HAP-1 (cell line): ENCODE results near the gene ZBTB5.
A peak's percentile ranks its signal among the peaks of the same experiment; 100 is the strongest.
"Not testable (repeated sequence)": the region's sequence is repeated elsewhere in the genome, so short reads cannot be mapped to it uniquely, and the experiment has no call there.

Experiments used
- DNase-seq, 2 experiments: peaks; one replicate each; pipeline ENCODE4 v3.0.0-alpha.2; 2016 to 2020; ENCODE audit warnings: low spot score in 2 of 2
- H3K27me3 ChIP-seq: fragments of 250-450 bp; sonication (Bioruptor Pico); 2 replicates; pipeline ENCODE4 v1.5.1; 2020; ENCODE audit warnings: low read depth, mild to moderate bottlenecking, moderate library complexity
- H3K36me3 ChIP-seq: fragments of 250-450 bp; sonication (Bioruptor Pico); replicated peaks from 2 replicates; pipeline ENCODE4 v1.5.1; 2020; ENCODE audit warnings: mild to moderate bottlenecking
- H3K4me1 ChIP-seq: fragments of 250-450 bp; sonication (Bioruptor Pico); 2 replicates; pipeline ENCODE4 v1.5.1; 2020; ENCODE audit warnings: mild to moderate bottlenecking
- H3K4me3 ChIP-seq: fragments of 250-450 bp; sonication (Bioruptor Pico); 2 replicates; pipeline ENCODE4 v1.5.1; 2020; ENCODE audit warnings: mild to moderate bottlenecking, moderate library complexity
- H3K9me3 ChIP-seq: fragments of 250-450 bp; sonication (Bioruptor Pico); 2 replicates; pipeline ENCODE4 v1.5.1; 2020; ENCODE audit warnings: mild to moderate bottlenecking, moderate library complexity
- in situ Hi-C: fragments of 300-500 bp; cut with MboI; formaldehyde crosslinking; loops from 3 replicates; pipeline ENCODE4 v1.14.3; 2020; ENCODE audit warnings: low sequenced_read_pairs, inconsistent platforms, mixed read lengths

ZBTB5 gene

DNA sequence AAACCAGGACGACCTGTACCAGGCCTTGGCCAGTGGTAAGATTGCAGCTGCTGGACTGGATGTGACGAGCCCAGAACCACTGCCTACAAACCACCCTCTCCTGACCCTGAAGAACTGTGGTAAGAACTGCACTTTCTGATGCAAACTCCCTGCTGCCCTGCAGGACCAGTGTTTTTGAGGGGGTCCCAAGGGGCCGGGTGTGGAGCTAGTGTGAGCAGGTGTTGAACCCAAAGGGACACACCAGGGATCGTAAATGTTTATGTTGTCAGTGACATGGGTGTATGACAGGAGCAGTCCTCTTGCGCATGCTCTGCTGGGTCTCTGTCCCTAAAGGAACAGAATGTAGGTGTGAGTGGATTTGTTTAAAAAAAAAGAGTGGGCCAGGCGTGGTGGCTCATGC lies 33.2 kb downstream of the ZBTB5 start:
- H3K36me3 ChIP-seq, result peaks cover 86% of the 10 kb centered on the region
- no peaks in the 10 kb centered on the region for H3K4me1 ChIP-seq
- in situ Hi-C loops, result no loop called here
- no peak for DNase-seq
- H3K27me3 ChIP-seq, result no peaks in the 10 kb centered on the region
- H3K4me3 ChIP-seq, result no peak overlapping the region
- no peaks in the 10 kb centered on the region for H3K9me3 ChIP-seq

DNA sequence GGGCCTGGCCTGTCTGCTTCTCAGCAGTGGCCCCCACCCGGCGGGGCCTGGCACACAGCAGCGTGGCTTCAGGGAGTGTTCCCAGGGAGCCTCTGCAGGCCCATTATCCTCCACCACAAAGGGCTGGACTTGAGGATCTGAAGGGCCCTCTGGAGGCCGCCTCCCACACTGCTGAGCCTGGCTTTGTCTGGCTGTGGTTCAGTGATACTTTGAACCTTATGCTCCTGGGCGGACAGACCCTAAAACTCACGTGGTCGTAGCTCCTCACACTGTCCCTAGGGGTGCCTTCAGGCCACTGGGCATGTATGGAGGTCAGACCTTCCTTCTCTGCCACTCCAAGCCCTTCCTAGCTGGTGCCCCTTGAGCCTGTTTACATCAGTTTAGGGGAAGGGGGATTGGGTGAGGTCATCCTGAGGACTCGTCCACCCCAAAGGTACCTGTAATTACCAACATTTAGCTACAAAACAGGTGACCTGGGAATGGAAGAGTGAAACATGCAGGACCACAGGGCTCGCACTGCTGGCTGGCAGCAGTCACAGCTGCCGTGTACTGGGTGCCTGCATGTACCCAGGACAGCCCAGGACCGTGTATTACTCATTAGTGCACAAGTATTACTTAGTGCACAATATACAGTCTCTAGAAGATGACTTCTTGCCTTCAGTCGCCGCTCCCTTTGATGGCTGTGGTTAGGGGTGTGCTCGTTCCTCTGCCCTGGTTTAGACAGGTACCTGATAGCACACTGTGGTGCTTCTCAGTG lies 34.2 kb downstream of the ZBTB5 start:
- in situ Hi-C loops, result no loop called here
- no peak overlapping the region for H3K4me3 ChIP-seq
- DNase-seq, result peak in 1 of 2 experiments; percentile 49
- no peaks in the 10 kb centered on the region for H3K9me3 ChIP-seq
- peaks cover 89% of the 10 kb centered on the region for H3K36me3 ChIP-seq
- no peaks in the 10 kb centered on the region for H3K4me1 ChIP-seq
- no peaks in the 10 kb centered on the region for H3K27me3 ChIP-seq

DNA sequence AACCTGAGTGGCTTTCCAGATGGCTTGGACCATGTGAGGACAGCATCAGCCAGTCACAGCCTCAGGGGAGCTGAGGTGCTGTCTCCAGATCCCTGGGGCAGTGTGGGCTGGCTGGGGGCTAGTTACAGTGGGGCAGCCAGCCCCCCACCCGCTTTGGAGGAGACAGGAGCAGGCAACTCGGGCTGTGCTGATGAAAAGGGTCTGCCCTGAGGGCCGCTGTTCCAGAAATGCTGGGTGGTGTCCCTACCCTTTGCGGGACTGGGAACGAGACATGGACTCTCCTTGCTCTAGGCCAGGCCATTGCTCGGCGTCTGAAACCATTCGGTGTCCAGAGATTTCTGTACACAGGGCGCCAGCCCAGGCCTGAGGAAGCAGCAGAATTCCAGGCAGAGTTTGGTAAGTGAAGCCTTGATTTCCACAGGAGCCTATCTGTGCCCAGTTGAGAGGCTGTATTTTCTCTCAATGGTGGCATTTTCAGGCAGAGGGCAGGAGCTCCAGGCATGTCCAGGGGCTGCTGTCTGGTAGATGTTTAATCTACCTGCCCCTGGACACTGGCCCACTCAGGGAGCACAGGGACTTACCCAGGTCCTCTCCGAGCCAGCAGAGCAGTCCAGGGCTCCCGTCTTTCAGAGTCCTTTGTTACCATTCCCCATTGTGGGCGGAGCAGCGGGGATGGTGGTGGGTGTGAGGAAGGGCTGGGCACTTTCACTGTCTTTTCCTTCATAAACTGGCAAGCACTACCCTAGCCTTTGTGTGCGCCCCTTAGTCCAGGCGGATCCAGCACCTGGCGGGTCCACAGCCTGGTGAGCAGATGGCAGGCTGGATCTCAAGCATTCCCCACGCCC lies 35.6 kb downstream of the ZBTB5 start:
- DNase-seq, result no peak
- Histone ChIP-seq H3K9me3 (no peaks in the 10 kb centered on the region), H3K36me3 (peaks cover 91% of the 10 kb centered on the region), H3K4me1 (no peaks in the 10 kb centered on the region), H3K27me3 (no peaks in the 10 kb centered on the region), H3K4me3 (no peak overlapping the region)
- in situ Hi-C loops, result no loop called here

DNA sequence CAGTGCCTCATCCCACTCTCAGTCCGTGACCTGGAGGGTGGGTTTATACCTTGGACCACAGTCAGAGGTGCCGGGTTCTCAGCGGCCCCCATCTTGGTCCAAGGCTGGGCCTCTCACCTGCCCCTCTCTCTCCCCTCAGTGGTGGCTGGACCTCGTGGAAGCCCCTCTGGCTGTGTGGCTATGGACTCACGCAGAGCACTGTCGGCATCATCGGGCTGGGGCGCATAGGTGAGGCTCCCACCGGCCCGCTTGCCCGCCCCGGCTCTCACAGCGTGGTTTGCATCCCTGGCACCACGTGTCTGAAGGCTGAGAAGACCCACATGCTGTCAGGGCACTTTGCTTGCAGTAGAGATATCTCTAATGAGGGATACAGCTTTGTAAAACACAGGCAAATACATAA lies 36.9 kb downstream of the ZBTB5 start:
- in situ Hi-C loops, result no loop called here
- no peaks in the 10 kb centered on the region for H3K9me3 ChIP-seq
- H3K27me3 ChIP-seq, result no peaks in the 10 kb centered on the region
- H3K36me3 ChIP-seq, result peaks cover 86% of the 10 kb centered on the region
- H3K4me1 ChIP-seq, result peaks cover 4% of the 10 kb centered on the region; the same call in 1 of the 2 replicates
- H3K4me3 ChIP-seq, result no peak overlapping the region
- no peak for DNase-seq

DNA sequence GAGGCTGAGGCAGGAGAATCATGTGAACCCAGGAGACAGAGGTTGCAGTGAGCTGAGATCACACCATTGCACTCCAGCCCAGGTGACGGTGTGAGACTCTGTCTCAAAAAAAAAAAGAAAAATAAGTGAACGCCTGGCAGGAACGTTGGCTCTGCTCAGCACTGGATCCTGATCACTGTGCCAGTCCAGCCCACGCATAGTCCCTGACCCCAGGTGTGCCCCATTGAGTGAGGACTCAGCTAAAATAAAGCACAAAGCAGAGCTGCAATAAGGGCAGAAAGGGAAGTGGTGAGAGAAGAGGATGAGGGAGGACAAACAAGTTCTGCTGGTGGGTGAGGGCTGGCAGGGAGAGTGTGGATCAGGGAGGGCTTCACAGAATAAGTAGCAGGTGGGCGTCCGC lies 38.4 kb downstream of the ZBTB5 start:
- DNase-seq, result no peak
- in situ Hi-C loops, result no loop called here
- Histone ChIP-seq H3K4me3 (no peak overlapping the region), H3K9me3 (no peaks in the 10 kb centered on the region), H3K36me3 (peaks cover 74% of the 10 kb centered on the region), H3K4me1 (peaks cover 10% of the 10 kb centered on the region; the same call in 1 of the 2 replicates), H3K27me3 (no peaks in the 10 kb centered on the region)

DNA sequence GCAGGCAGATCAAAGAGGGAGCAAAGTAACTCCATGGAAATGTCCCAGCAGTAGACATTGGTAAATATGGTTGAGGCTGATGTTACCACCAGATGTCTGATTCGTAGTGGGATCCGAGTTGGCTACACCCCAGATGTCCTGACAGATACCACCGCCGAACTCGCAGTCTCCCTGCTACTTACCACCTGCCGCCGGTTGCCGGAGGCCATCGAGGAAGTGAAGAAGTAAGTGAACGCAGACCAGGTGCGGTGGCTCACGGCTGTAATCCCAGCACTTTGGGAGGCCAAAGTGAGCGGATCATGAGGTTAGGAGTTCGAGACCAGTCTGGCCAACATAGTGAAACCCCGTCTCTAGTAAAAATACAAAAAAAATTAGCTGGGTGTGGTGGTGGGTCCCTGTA lies 38.8 kb downstream of the ZBTB5 start:
- H3K4me3 ChIP-seq, DNase-seq, in situ Hi-C loops, H3K9me3 ChIP-seq, H3K27me3 ChIP-seq: not testable (repeated sequence)
- H3K36me3 ChIP-seq, result peaks cover 70% of the 10 kb centered on the region
- peaks cover 14% of the 10 kb centered on the region; the same call in 1 of the 2 replicates for H3K4me1 ChIP-seq

DNA sequence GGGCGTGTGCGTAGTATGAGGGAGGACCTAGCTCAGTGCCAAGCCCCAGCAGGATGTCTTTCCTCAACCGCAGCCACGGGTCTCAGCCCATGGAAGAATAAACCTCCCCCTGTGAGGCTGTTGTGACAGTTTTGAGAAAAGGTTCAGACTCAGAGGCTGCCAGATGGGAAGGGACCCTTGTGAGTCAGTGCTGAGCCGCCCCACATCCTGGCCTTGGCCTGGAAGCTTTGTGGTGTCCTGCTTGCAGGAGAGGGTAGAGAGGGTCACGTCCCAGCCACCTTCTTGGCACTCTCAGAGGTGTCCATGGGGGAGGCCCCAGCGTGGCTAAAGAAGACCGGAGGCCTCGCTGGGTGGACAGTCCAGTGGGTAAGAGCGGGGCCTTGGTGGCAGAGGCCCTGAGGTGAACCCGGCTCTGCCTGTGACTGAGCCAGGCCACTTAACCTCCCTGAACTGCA lies 39.9 kb downstream of the ZBTB5 start:
- in situ Hi-C loops, result no loop called here
- Histone ChIP-seq H3K9me3 (no peaks in the 10 kb centered on the region), H3K4me3 (no peak overlapping the region), H3K36me3 (peaks cover 61% of the 10 kb centered on the region), H3K4me1 (peaks cover 14% of the 10 kb centered on the region; the same call in 1 of the 2 replicates), H3K27me3 (no peaks in the 10 kb centered on the region)
- no peak for DNase-seq

DNA sequence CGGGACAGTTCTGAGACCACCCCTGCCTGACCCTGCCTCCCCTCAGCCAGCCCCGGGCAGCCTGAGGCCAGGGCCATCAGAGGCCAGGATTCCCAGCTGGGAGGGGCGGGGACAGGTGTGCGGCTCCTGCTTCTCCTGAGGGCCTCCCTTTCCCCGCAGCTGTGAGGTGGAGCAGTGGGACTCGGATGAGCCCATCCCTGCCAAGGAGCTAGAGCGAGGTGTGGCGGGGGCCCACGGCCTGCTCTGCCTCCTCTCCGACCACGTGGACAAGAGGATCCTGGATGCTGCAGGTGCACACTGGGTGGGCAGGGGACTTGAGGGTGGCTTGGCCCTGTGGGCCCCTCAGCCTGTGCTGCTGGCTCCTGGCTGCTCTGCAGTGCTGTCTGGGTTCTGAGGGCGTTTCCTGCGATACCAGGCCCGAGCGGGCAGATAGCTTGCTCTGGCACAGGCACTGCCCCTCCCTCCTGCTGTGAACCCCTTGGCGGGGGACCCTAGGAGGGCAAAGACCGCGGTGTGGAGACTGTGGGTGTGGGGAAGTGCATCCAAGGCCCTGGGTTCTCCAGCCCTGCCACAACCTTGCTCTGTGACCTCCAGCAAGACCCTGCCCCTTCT lies 40.5 kb downstream of the ZBTB5 start:
- Histone ChIP-seq H3K4me3 (no peak overlapping the region), H3K4me1 (peaks cover 14% of the 10 kb centered on the region; the same call in 1 of the 2 replicates), H3K9me3 (no peaks in the 10 kb centered on the region), H3K27me3 (no peaks in the 10 kb centered on the region), H3K36me3 (peaks cover 58% of the 10 kb centered on the region)
- in situ Hi-C loops, result no loop called here
- no peak for DNase-seq

DNA sequence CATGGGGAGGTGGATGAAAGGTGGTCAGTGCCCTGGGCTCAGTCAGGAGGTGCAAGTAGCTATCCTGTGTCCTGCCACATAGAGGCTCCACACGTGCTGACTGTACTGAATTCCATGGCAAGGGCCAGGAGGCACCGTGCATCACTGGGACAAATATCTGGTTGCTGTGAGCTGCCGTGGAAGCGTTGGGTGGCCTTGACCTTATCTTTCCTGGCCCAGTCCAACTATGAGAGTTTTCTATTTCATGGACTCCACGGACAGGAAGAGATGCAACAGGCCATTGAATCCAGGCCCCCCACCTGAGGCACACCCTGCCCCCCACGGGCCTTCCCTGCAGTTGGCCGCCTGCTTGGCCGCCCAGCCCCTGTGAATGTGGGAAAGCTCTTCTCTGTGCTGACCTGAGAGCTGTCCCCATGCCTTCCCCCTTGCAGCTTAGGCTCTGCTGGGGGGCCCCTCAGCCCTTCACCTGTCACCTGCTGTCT lies 41.0 kb downstream of the ZBTB5 start:
- no peaks in the 10 kb centered on the region for H3K27me3 ChIP-seq
- DNase-seq, result no peak
- H3K4me1 ChIP-seq, result peaks cover 14% of the 10 kb centered on the region; the same call in 1 of the 2 replicates
- peak overlapping the region; percentile 97 for H3K4me3 ChIP-seq
- peaks cover 53% of the 10 kb centered on the region for H3K36me3 ChIP-seq
- in situ Hi-C loops, result no loop called here
- no peaks in the 10 kb centered on the region for H3K9me3 ChIP-seq

DNA sequence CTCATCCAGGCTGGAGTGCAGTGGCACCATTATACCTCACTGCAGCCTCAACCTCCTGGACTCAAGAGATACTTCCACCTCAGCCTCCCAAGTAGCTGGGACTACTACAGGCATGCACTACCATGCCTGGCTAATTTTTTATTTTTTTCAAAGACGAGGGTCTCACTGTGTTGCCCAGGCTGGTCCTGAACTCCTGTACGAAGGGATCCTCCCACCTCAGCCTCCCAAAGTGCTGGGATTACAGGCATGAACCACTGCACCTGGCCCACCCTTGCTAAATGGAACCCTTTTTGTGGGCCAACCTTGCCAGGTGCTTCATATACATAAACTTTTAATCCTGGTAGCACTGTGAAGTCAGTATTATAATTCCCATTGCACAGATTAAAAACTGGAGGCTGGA lies 41.7 kb downstream of the ZBTB5 start:
- no peaks in the 10 kb centered on the region for H3K9me3 ChIP-seq
- peak overlapping the region; percentile 97 for H3K4me3 ChIP-seq
- in situ Hi-C loops, result no loop called here
- no peaks in the 10 kb centered on the region for H3K27me3 ChIP-seq
- peaks cover 46% of the 10 kb centered on the region for H3K36me3 ChIP-seq
- peaks cover 14% of the 10 kb centered on the region; the same call in 1 of the 2 replicates for H3K4me1 ChIP-seq
- DNase-seq, result no peak

DNA sequence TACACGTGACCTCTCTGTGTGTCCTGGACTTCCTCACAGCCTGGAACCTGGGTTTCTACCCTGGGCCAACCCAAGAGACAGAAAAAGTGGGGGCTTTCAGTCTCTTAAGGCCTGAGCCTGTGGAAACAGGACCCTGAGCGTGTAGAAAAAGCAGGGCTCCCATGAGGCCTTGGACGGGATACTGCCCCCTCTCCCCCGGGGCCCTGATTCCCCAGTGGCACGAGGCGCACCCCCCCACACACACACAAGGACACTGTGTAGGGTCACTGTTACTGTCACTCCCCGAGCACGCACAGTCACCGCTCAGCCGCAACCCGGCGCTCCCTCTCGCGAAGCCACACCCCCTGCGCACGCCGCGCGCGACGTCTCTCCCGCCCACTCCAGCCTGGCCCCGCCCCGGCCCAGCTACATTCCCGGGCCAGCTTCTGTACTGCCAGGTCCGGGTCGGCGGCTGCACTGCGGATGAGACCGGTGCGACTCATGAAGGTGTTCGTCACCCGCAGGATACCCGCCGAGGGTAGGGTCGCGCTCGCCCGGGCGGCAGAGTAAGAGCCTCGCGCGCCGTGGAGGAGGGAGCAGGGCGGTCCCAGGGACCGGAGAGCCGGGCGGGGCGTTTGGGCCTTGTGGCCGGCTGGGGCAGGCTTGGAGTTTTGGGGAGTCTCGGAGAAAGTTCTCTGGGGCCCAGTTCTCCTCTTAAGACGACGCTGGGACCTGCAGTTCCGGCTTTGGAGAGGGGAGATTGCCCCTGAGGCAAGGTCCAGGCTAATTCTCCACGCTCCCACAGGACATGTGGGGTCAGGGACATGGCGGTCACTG lies 42.8 kb downstream of the ZBTB5 start, which contains the start of gene GRHPR:
TSS of gene GRHPR (plus strand) at position 408 of the 816 bp plus-strand sequence. CDS start at position 463, 55 bp downstream.
- H3K4me1 ChIP-seq, result peaks cover 14% of the 10 kb centered on the region; the same call in 1 of the 2 replicates
- H3K9me3 ChIP-seq, result no peaks in the 10 kb centered on the region
- DNase-seq, result peak; percentile 76 to 93
- in situ Hi-C loops, result no loop called here
- no peaks in the 10 kb centered on the region for H3K27me3 ChIP-seq
- peak within 1 kb of the TSS; percentile 97 for H3K4me3 ChIP-seq
- H3K36me3 ChIP-seq, result peaks cover 36% of the 10 kb centered on the region

DNA sequence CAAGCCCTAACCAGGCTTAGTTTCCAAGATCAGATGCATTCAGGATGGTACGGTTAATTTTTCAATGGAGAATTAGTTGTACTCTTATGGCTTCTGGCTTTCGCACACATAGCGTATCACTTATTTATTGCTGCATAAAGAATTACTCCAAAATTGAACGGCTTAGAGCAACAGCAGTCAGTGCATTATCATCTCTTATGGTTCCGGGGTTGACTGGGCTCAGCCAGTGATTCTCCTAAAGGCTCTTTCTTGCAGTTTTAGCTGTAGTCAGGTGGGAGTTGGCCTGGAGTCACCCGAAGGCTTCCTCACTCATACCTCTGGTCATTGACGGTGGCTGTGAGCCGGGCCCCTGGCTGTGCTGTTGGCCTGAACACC lies 43.3 kb downstream of the ZBTB5 start:
- peaks cover 30% of the 10 kb centered on the region for H3K36me3 ChIP-seq
- H3K9me3 ChIP-seq, result no peaks in the 10 kb centered on the region
- in situ Hi-C loops, result no loop called here
- H3K4me1 ChIP-seq, result peaks cover 14% of the 10 kb centered on the region; the same call in 1 of the 2 replicates
- peak overlapping the region; percentile 97 for H3K4me3 ChIP-seq
- no peak for DNase-seq
- no peaks in the 10 kb centered on the region for H3K27me3 ChIP-seq
